OCI-LY3 (cell line): ENCODE data around the gene TSKU.
"Not testable (repeated sequence)": the region's sequence is repeated elsewhere in the genome, so short reads cannot be mapped to it uniquely, and the experiment has no call there.

ENCODE experiments used
- H2AFZ ChIP-seq: fragments of 200-600, 300-600 bp; shearing (Covaris generic); 2 replicates; pipeline ENCODE4 v1.6.0; 2014; ENCODE audit warnings: antibody characterized with exemption, low read depth, low read length
- H3K27ac ChIP-seq: fragments of 200-600, 300-600 bp; sonication (generic); 2 replicates; pipeline ENCODE4 v1.5.1; 2014; ENCODE audit warnings: mild to moderate bottlenecking, low read length, moderate library complexity, mixed read lengths
- H3K27me3 ChIP-seq: fragments of 200-600, 300-600 bp; sonication (generic); 2 replicates; pipeline ENCODE4 v1.6.1; 2014; ENCODE audit warnings: low read depth, low read length, mixed read lengths
- H3K36me3 ChIP-seq: fragments of 200-600, 300-600 bp; sonication (generic); replicated peaks from 2 replicates; pipeline ENCODE3; 2014; ENCODE audit warnings: low read depth, low read length, mixed read lengths
- H3K4me1 ChIP-seq: fragments of 300-600, 200-600 bp; sonication (generic); 2 replicates; pipeline ENCODE4 v1.6.1; 2014; ENCODE audit warnings: low read length, mixed read lengths
- H3K4me2 ChIP-seq: fragments of 200-600, 300-600 bp; sonication (generic); 2 replicates; pipeline ENCODE4 v1.6.1; 2014; ENCODE audit warnings: low read length, mixed read lengths
- H3K4me3 ChIP-seq: fragments of 300-600, 200-600 bp; sonication (generic); 2 replicates; pipeline ENCODE4 v1.5.1; 2014; ENCODE audit warnings: antibody characterized with exemption, mild to moderate bottlenecking, low read length, moderate library complexity
- H3K79me2 ChIP-seq: fragments of 300-600, 200-600 bp; shearing (Covaris generic); 2 replicates; pipeline ENCODE4 v1.6.1; 2014; ENCODE audit warnings: mild to moderate bottlenecking, low read length, mixed read lengths
- H3K9ac ChIP-seq: fragments of 300-600, 200-600 bp; shearing (Covaris generic); 2 replicates; pipeline ENCODE4 v1.6.0; 2014; ENCODE audit warnings: mild to moderate bottlenecking, low read length, moderate library complexity
- H3K9me3 ChIP-seq: fragments of 200-600, 300-600 bp; shearing (Covaris generic); 2 replicates; pipeline ENCODE4 v1.6.1; 2014; ENCODE audit warnings: low read length, mixed read lengths; ENCODE audit not compliant: insufficient read depth
- H4K20me1 ChIP-seq: fragments of 200-600, 300-600 bp; sonication (generic); 2 replicates; pipeline ENCODE4 v1.6.1; 2016; ENCODE audit warnings: low read length, mixed read lengths; ENCODE audit not compliant: insufficient read depth
- EZH2phosphoT487 ChIP-seq: fragments of 200-600 bp; shearing (Covaris generic); IDR thresholded peaks from 2 replicates; pipeline ENCODE4 v1.6.1; 2018; ENCODE audit warnings: antibody characterized with exemption, mixed run types, low read depth
- TF ChIP-seq, protein P1 (sequence below): fragments of 200-600, 300-600 bp; sonication (generic); IDR thresholded peaks from 2 replicates; pipeline ENCODE4 v1.5.1; 2014; ENCODE audit warnings: antibody characterized with exemption, low read length, low read depth

The TSKU gene

DNA sequence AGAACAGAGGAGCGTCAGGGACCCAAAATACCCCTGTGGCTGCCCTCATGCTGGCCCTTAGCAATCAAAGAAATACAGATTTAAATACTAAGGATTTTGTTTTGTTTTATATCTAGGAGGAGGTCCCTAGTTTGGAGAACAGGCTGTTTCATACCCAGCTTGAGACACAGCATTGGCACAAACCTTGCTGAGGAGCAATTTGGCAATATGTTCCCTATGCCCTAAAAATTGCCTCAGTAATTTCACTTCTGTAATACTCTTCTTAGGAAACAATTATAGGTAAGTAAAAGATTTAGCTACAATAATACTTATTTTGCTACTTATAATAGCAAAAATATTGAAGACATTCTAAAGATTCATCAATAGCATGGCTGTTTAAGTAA lies 37.0 kb downstream of the TSKU start:
- Histone ChIP-seq H3K36me3 (no peaks in the 10 kb centered on the region), H3K4me3 (no peak overlapping the region), H3K4me2 (no peak overlapping the region), H3K4me1 (peaks cover 17% of the 10 kb centered on the region), H3K27me3 (no peaks in the 10 kb centered on the region), H4K20me1 (no peaks in the 10 kb centered on the region), H3K9me3 (peaks cover 16% of the 10 kb centered on the region; the same call in 1 of the 2 replicates), H3K27ac (no peak overlapping the region), H3K9ac (no peak overlapping the region), H3K79me2 (no peaks in the 10 kb centered on the region), H2AFZ (no peak overlapping the region)
- TF ChIP-seq, protein P1, sequence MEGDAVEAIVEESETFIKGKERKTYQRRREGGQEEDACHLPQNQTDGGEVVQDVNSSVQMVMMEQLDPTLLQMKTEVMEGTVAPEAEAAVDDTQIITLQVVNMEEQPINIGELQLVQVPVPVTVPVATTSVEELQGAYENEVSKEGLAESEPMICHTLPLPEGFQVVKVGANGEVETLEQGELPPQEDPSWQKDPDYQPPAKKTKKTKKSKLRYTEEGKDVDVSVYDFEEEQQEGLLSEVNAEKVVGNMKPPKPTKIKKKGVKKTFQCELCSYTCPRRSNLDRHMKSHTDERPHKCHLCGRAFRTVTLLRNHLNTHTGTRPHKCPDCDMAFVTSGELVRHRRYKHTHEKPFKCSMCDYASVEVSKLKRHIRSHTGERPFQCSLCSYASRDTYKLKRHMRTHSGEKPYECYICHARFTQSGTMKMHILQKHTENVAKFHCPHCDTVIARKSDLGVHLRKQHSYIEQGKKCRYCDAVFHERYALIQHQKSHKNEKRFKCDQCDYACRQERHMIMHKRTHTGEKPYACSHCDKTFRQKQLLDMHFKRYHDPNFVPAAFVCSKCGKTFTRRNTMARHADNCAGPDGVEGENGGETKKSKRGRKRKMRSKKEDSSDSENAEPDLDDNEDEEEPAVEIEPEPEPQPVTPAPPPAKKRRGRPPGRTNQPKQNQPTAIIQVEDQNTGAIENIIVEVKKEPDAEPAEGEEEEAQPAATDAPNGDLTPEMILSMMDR: no peak
- TF ChIP-seq EZH2phosphoT487: no peak

DNA sequence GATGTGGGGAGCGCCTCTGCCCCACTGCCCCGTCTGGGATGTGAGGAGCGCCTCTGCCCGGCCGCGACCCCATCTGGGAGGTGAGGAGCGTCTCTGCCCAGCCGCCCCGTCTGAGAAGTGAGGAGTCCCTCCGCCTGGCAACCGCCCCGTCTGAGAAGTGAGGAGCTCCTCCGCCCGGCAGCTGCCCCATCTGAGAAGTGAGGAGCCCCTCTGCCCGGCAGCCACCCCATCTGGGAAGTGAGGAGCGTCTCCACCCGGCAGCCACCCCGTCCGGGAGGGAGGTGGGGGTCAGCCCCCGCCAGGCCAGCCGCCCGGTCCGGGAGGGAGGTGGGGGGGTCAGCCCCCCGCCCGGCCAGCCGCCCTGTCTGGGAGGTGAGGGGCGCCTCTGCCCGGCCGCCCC lies 38.2 kb downstream of the TSKU start:
- not testable (repeated sequence) for H3K27me3 ChIP-seq, H3K36me3 ChIP-seq, H3K9me3 ChIP-seq, H3K79me2 ChIP-seq, H3K4me2 ChIP-seq, H2AFZ ChIP-seq, H3K27ac ChIP-seq, H3K4me3 ChIP-seq, H4K20me1 ChIP-seq, H3K9ac ChIP-seq
- H3K4me1 ChIP-seq: peaks cover 23% of the 10 kb centered on the region

DNA sequence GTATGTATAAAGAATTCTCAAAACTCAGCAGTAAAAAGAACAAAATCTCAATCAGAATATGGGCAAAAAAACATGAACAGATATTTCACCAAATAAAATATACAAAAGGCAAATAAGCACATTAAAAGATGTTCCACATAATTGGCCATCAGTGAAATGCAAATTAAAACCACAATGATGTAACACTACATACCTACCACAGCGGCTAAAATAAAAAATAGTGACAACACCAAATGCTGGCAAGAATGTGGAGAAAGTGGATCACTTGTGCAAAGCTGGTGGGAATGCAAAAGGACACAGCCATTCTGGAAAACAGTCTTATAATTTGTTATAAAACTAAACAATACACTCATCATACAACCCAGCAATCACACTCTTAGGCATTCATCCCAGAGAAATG lies 39.2 kb downstream of the TSKU start:
- TF ChIP-seq, protein P1: no peak
- no peak for TF ChIP-seq EZH2phosphoT487
- Histone ChIP-seq H3K27ac (no peak overlapping the region), H3K79me2 (no peaks in the 10 kb centered on the region), H3K27me3 (no peaks in the 10 kb centered on the region), H3K9me3 (no peaks in the 10 kb centered on the region), H3K9ac (no peak overlapping the region), H3K36me3 (no peaks in the 10 kb centered on the region), H2AFZ (no peak overlapping the region), H4K20me1 (no peaks in the 10 kb centered on the region), H3K4me3 (no peak overlapping the region), H3K4me2 (no peak overlapping the region), H3K4me1 (peaks cover 23% of the 10 kb centered on the region)

DNA sequence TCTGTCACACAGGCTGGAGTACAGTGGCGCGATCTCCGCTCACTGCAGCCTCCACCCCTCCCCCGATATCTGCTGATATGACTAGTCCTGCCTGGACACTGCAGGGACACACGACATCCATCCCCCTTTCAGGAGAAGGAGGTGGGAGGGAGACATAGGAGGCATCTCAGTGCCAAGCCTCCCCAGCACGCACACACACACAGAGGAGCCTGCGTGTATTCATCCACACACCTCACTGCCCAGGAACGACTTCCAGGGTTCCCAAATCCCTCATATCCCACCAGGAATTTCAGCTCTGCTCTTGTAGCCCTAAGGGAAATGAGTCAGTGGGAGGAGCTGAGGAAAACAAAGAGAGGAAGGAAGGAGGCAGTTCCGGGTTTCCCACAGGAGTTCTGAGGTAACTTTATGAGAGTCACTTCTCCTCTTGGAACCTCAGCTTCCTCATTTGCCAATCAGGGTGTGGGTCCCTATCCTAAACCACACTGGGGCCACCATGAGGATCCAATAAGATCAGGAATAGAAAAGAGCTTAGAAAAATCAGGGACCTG lies 40.4 kb downstream of the TSKU start:
- no peaks in the 10 kb centered on the region for H3K27me3 ChIP-seq
- H2AFZ ChIP-seq: no peak overlapping the region
- H4K20me1 ChIP-seq: no peaks in the 10 kb centered on the region
- H3K9me3 ChIP-seq: no peaks in the 10 kb centered on the region
- H3K36me3 ChIP-seq: no peaks in the 10 kb centered on the region
- TF ChIP-seq EZH2phosphoT487: no peak
- TF ChIP-seq, protein P1: no peak
- H3K4me1 ChIP-seq: peaks cover 23% of the 10 kb centered on the region
- no peak overlapping the region for H3K4me2 ChIP-seq
- H3K79me2 ChIP-seq: no peaks in the 10 kb centered on the region
- H3K27ac ChIP-seq: no peak overlapping the region
- no peak overlapping the region for H3K4me3 ChIP-seq
- no peak overlapping the region for H3K9ac ChIP-seq
